ENCODE results near the gene CNGB1. TPM values are rescaled to one million over a fixed set of nuclear protein-coding genes. Genes with fewer than 3 reads are reported as not detected.

Gene CNGB1
- polyA plus RNA-seq, 1 donor from 2014 or later, result 20.7 TPM

- Histone ChIP-seq H3K27ac (ENCODE audit: low read length) (no peak overlapping the region), H3K9me3 (ENCODE audit: low read length) (no peaks in the 10 kb centered on the region), H3K79me2 (replicated peaks; ENCODE audit: insufficient read depth, low read length) (no peaks in the 10 kb centered on the region), H3K4me3 (ENCODE audit: low read length) (no peak overlapping the region), H2AFZ (ENCODE audit: low read depth, low read length) (no peak overlapping the region), H3K9me2 (ENCODE audit: insufficient read depth, low read length) (no peaks in the 10 kb centered on the region), H3K4me2 (ENCODE audit: low read length) (no peak overlapping the region), H3F3A (ENCODE audit: insufficient read depth, low read length, poor library complexity, severe bottlenecking) (no peaks in the 10 kb centered on the region), H3K36me3 (ENCODE audit: insufficient read depth, low read length) (no peaks in the 10 kb centered on the region), H3K27me3 (ENCODE audit: insufficient read depth, low read depth, low read length) (peaks cover 2% of the 10 kb centered on the region), H3K9ac (ENCODE audit: low read length) (no peak overlapping the region), H4K20me1 (ENCODE audit: insufficient read depth) (no peaks in the 10 kb centered on the region)
- peak; percentile 41 for TF ChIP-seq RAD21 (conservative IDR thresholded peaks at IDR 0.05)
- no peak for TF ChIP-seq POLR2AphosphoS5 (IDR thresholded peaks at IDR 0.05)
- TF ChIP-seq EP300 (conservative IDR thresholded peaks at IDR 0.05; ENCODE audit: poor library complexity, severe bottlenecking), result no peak
- peak; percentile 49 for TF ChIP-seq SMC3 (conservative IDR thresholded peaks at IDR 0.05; ENCODE audit: poor library complexity)
- no peak for TF ChIP-seq MXI1 (conservative IDR thresholded peaks at IDR 0.05; ENCODE audit: poor library complexity, severe bottlenecking)
- peak; percentile 44 for TF ChIP-seq CTCF (IDR thresholded peaks at IDR 0.05; ENCODE audit: poor library complexity, severe bottlenecking)
- no peak for TF ChIP-seq REST (IDR thresholded peaks at IDR 0.05; ENCODE audit: borderline replicate concordance)
- no peak for TF ChIP-seq TAF1 (IDR thresholded peaks at IDR 0.05; ENCODE audit: low read depth)
Observed at GRCh38 chr16:57906382-57907316, 64.3 kb downstream of the CNGB1 start.

- Histone ChIP-seq H3K79me2 (replicated peaks; ENCODE audit: insufficient read depth, low read length) (no peaks in the 10 kb centered on the region), H2AFZ (ENCODE audit: low read depth, low read length) (no peak overlapping the region), H3F3A (ENCODE audit: insufficient read depth, low read length, poor library complexity, severe bottlenecking) (no peaks in the 10 kb centered on the region), H4K20me1 (ENCODE audit: insufficient read depth) (no peaks in the 10 kb centered on the region), H3K4me2 (ENCODE audit: low read length) (no peak overlapping the region), H3K27me3 (ENCODE audit: insufficient read depth, low read depth, low read length) (peaks cover 2% of the 10 kb centered on the region), H3K27ac (ENCODE audit: low read length) (no peak overlapping the region), H3K9me3 (ENCODE audit: low read length) (no peaks in the 10 kb centered on the region), H3K9ac (ENCODE audit: low read length) (no peak overlapping the region), H3K36me3 (ENCODE audit: insufficient read depth, low read length) (no peaks in the 10 kb centered on the region), H3K4me3 (ENCODE audit: low read length) (no peak overlapping the region), H3K9me2 (ENCODE audit: insufficient read depth, low read length) (no peaks in the 10 kb centered on the region)
- no peak for TF ChIP-seq RAD21 (conservative IDR thresholded peaks at IDR 0.05)
- TF ChIP-seq REST (IDR thresholded peaks at IDR 0.05; ENCODE audit: borderline replicate concordance), result no peak
- no peak for TF ChIP-seq EP300 (conservative IDR thresholded peaks at IDR 0.05; ENCODE audit: poor library complexity, severe bottlenecking)
- TF ChIP-seq MXI1 (conservative IDR thresholded peaks at IDR 0.05; ENCODE audit: poor library complexity, severe bottlenecking), result no peak
- TF ChIP-seq POLR2AphosphoS5 (IDR thresholded peaks at IDR 0.05), result no peak
- TF ChIP-seq EZH2 (IDR thresholded peaks at IDR 0.05; ENCODE audit: borderline replicate concordance, insufficient read depth, low read length, poor library complexity, severe bottlenecking), result no peak
- no peak for TF ChIP-seq TAF1 (IDR thresholded peaks at IDR 0.05; ENCODE audit: low read depth)
Observed at GRCh38 chr16:57904101-57904500, 66.8 kb downstream of the CNGB1 start.

Data from neural cell (in vitro differentiated cells).